ENCODE data around the gene AOAH. TPM values are rescaled to one million over a fixed set of nuclear protein-coding genes. Genes with fewer than 3 reads are reported as not detected.

Gene AOAH
- total RNA-seq, 1 experiment from 2014 or later: 0.39 TPM

GRCh38 chr7:36521133-36521532 is 203.2 kb downstream of the AOAH start:
- Histone ChIP-seq H2BK12ac (ENCODE audit: insufficient read length, low read depth, low read length) (no peak overlapping the region), H3K4me2 (ENCODE audit: insufficient read depth, insufficient read length, low read length) (no peak overlapping the region), H4K8ac (replicated peaks; ENCODE audit: insufficient read length, low read depth, low read length) (no peak overlapping the region), H3K18ac (ENCODE audit: insufficient read length, low read depth, low read length) (no peak overlapping the region), H3K23ac (ENCODE audit: insufficient read length, low read depth, low read length) (no peak overlapping the region), H2BK20ac (ENCODE audit: low read depth, low read length, poor library complexity, severe bottlenecking) (no peak overlapping the region), H3K4ac (ENCODE audit: low read depth, low read length) (no peak overlapping the region), H2BK15ac (ENCODE audit: low read depth, low read length) (no peak overlapping the region), H2AFZ (ENCODE audit: low read length) (no peak overlapping the region), H3K79me1 (ENCODE audit: insufficient read depth, low read depth, low read length, poor library complexity, severe bottlenecking) (no peaks in the 10 kb centered on the region), H4K91ac (ENCODE audit: insufficient read length, low read depth, low read length) (no peak overlapping the region), H3K27me3 (ENCODE audit: insufficient read depth, low read length) (no peaks in the 10 kb centered on the region), H3K79me2 (ENCODE audit: insufficient read depth, low read length) (no peaks in the 10 kb centered on the region), H3K23me2 (ENCODE audit: insufficient read length, low read depth, low read length, poor library complexity, severe bottlenecking) (no peaks in the 10 kb centered on the region), H3K27ac (ENCODE audit: insufficient read length, low read depth, low read length) (no peak overlapping the region), H4K5ac (ENCODE audit: insufficient read length, low read depth, low read length) (no peak overlapping the region), H3K14ac (ENCODE audit: insufficient read depth, low read length) (no peak overlapping the region), H3T11ph (ENCODE audit: low read length) (no peak overlapping the region), H4K20me1 (ENCODE audit: control insufficient read depth, insufficient read depth, insufficient read length) (no peaks in the 10 kb centered on the region), H3K9ac (ENCODE audit: extremely low read depth, insufficient read length, low read length) (no peak overlapping the region), H3K4me1 (ENCODE audit: insufficient read depth, low read length) (no peaks in the 10 kb centered on the region), H2AK5ac (ENCODE audit: insufficient read length, low read length) (no peak overlapping the region), H3K56ac (ENCODE audit: insufficient read length, low read depth, low read length) (no peak overlapping the region), H2BK5ac (ENCODE audit: insufficient read length, low read length) (no peak overlapping the region), H2BK120ac (ENCODE audit: low read depth, low read length, poor library complexity, severe bottlenecking) (no peak overlapping the region), H3K9me3 (ENCODE audit: control insufficient read depth, low read depth, low read length) (no peaks in the 10 kb centered on the region)
- Mint-ChIP-seq H3K27ac (no peak overlapping the region; a peak in 1 of 7 replicates), H3K9me3 (no peaks in the 10 kb centered on the region), H3K27me3 (ENCODE audit: low read depth) (no peaks in the 10 kb centered on the region), H3K4me3 (no peak overlapping the region), H3K4me1 (peaks cover 10% of the 10 kb centered on the region in 2 experiments), H3K36me3 (ENCODE audit: insufficient read depth in 1 of 3, low read depth in 3 of 3) (no peaks in the 10 kb centered on the region; a peak in 1 of 7 replicates)
- TF ChIP-seq, protein P1, sequence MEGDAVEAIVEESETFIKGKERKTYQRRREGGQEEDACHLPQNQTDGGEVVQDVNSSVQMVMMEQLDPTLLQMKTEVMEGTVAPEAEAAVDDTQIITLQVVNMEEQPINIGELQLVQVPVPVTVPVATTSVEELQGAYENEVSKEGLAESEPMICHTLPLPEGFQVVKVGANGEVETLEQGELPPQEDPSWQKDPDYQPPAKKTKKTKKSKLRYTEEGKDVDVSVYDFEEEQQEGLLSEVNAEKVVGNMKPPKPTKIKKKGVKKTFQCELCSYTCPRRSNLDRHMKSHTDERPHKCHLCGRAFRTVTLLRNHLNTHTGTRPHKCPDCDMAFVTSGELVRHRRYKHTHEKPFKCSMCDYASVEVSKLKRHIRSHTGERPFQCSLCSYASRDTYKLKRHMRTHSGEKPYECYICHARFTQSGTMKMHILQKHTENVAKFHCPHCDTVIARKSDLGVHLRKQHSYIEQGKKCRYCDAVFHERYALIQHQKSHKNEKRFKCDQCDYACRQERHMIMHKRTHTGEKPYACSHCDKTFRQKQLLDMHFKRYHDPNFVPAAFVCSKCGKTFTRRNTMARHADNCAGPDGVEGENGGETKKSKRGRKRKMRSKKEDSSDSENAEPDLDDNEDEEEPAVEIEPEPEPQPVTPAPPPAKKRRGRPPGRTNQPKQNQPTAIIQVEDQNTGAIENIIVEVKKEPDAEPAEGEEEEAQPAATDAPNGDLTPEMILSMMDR (conservative IDR thresholded peaks at IDR 0.05): no peak
- DNase-seq: no peak
- no CpG with 5 or more reads among the region's 4 CpGs for WGBS (ENCODE audit: extremely low coverage, insufficient read length, low lambda C conversion rate)

Data from H9 (cell line).